Measurements from ENCODE around the gene AVPR2.
A peak's percentile ranks its signal among the peaks of the same experiment; 100 is the strongest.

Gene AVPR2

GRCh38 chrX:153906126-153906917 is 1.8 kb downstream of the AVPR2 start:
- DNase-seq, result no peak
- intact Hi-C loops (cut with DNase I), result no loop called here

- intact Hi-C loops (cut with DNase I), result no loop called here
- no peak for DNase-seq
These were observed 3.0 kb downstream of the AVPR2 start for GRCh38 chrX:153907456-153907855.

DNA sequence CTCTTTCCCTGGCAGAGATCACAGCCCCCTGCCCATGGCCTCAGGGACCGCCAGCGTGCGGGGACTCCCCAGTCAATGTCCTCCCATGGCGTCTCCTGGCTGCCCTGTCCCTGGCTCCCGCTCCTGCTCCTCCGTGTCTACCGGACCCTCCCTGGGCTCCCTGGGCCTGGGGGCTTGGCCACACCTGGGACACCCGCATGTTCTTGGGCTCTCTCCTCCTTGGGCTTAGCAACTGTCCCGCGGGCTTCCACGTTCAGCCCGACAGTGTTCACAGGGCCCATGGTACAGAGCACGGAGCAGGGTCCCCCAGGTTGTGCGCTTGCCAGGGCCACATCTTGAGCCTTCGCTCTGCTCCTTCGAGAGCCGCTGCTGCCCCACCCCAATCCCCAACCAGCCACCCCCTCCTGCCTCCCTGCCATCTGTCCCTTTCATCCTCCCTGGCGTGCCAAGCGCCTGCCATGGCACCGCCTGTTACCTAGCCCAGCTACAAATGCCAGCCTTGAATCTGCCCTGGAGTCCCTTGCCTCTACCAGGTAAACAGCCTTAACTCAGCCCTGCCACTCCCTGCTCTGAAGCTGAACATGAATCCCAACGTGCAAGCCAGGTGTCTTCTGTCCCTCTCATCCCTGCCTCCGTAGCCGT is 3.9 kb downstream of the AVPR2 start:
- intact Hi-C loops (cut with DNase I), result no loop called here
- DNase-seq, result no peak

DNA sequence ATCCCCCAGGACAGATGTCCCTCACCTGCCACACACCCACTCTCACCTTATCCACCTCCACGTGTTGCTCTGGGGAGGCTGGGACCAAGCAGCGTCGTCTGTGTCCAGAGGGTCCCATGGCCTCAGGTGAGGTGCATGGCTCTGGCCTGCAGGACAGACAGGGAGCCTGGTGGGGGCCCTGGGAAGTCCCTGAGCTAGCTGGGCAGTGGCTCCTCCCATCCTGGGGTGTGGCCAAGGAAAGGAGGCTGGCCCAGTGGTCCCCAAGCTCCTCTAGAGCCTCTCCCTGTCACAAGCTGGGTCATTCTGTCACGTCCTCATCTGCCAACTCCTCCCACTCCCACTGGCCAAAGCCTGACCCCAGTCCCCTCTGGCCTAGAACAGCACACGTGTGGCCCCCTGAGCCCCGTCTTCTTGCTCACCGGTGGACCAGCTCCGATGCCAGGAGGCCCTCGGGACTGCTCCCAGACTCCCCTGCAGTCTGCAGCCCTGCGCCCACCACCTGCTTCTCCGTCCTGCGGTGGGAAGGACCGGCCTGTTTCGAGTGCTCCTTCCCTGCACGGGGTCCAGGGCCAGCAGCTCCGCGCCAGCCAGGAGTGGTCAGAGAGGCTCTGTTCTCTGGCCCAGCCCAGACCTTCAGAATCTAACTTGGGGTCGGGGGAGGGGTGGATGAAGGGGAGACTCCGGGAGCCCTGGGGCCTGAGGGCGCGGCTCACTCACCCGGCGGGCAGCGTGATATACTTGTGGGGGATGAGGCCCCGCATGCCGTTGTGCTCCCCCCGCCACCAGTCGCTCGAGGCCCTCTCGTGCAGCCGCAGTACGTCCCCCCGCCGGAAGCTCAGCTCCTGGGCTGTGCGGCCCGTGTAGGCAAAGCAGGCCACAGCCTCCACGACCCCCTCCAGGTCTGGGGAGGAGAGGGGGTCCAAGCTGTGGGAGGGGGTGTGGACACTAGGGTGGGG is 4.8 kb downstream of the AVPR2 start:
- no peak for DNase-seq
- intact Hi-C loops (cut with DNase I), result no loop called here

DNA sequence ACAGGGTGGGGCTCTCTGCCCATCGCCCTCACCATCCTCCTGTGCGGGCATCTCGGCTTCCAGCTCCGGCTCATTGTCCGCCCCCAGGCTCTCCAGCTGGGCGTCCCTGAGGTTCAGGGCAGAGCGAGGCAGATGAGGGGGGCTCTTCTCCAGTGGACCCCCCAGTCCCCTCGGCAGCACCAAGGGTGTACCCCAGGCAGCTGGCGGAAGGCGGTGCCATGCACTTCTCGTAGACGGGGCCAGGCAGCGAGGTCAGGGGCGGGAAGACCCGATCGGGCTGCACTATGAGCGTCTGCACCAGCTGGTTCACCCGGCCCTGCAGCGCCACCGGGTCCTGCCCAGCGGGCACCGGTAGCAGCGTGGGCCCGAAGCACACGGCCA is 5.5 kb downstream of the AVPR2 start:
- DNase-seq, result no peak
- intact Hi-C loops (cut with DNase I), result no loop called here

DNA sequence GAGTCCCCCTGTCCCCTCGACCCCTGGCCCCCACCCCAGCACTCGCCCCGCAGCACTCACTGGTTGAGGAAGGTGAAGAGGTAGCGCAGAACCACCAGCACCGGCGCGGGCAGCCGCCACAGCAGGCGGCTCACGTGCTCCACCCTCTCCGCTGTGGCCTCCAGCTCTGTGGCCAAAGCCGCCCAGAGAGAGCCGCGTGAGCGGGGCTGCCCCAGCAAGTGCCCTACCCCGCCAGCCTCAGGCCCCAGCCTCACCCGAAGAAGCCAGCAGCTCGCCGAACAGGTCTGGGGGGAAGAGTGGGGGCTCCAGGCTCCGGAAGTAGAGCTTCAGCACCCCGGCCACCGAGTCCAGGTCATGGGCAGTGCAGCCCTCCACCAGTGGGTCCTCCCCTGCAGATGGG is 6.0 kb downstream of the AVPR2 start:
- DNase-seq, result no peak
- intact Hi-C loops (cut with DNase I), result no loop called here

GRCh38 chrX:153911798-153912197 is 7.3 kb downstream of the AVPR2 start:
- no peak for DNase-seq

DNA sequence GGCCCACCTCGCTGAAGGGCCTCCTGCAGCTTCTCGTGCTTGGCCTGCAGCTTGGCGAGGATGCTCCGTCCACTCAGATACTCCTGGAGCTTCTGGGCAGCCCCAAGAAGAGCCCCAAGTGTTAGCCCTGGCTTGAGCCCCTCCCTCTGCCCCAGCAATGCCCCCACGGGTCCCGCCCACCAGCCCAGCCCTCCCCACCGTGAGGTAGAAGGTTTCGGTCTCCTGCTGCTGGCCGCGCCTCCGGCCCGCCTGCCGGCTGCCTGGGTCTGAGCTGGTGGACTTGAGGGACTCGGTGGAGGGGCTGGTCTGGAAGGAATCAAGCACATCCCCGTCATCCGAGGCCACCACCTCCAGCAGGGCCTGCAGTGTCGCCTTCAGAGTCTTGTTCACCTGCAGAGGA is 8.7 kb downstream of the AVPR2 start:
- no peak for DNase-seq
- intact Hi-C loops (cut with DNase I), result no loop called here

More at GRCh38 chrX:153911798-153912197, 7.3 kb downstream of the AVPR2 start:
- intact Hi-C loops (cut with DNase I), result no loop called here

DNA sequence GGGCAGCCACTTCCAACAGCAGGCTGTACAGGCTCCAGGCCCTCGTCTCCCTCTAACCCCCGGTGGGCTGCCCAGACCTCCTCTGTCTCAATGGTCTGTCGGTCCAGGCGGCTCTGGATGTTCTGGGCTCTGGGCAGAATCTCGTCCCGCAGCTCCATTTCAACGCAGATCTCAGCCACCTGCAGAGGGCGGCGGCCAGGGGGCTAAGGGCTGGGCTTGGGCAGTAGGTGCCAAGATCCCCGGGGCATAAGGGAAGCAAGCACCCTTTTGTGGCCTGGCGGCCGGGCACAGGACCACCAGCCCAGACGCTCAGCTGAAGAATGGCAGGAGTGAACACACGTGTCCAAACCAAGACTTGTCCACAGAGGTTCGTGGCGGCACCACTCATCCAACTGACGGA is 9.2 kb downstream of the AVPR2 start:
- intact Hi-C loops (cut with DNase I), result no loop called here
- DNase-seq, result no peak

DNA sequence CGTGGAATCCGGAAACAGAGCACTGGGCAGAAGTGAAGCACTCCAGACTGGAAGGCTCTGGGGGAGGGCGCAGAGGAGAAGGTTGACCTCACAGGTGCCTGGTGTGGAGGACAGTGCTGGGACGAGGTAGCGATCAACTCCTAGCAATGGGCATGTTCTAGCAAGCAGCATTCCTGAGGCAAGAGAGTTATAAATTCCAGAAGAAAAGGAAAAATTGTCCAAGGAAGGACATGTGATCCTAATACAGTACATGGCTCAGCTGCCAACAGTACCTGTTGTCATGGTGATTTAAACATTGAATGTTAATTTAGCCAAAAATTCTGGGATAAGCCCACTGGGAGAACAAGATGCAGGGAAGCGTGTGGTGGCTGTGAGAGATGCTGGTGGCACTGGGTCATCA is 13.4 kb downstream of the AVPR2 start:
- intact Hi-C loops (cut with DNase I), result no loop called here
- DNase-seq, result no peak

DNA sequence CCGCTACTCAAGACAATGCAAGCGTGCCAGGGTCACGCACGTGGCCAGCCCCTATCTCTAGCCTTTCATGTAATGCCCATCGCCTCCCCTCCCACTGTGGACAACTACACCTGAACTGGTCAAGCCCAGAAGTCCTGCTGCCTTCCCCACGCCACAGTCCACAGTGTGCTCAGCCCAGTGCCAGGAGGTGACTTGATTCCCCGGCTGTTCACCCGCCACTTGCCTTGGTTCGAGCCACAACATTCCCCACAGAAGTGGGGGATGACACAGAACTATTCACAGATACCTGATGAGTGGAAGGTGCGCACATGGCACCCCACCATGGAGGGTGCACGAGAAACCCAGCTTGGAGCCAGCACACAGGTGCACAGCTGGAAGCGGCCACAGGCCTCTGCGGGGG is 14.8 kb downstream of the AVPR2 start:
- intact Hi-C loops (cut with DNase I), result no loop called here
- no peak for DNase-seq

DNA sequence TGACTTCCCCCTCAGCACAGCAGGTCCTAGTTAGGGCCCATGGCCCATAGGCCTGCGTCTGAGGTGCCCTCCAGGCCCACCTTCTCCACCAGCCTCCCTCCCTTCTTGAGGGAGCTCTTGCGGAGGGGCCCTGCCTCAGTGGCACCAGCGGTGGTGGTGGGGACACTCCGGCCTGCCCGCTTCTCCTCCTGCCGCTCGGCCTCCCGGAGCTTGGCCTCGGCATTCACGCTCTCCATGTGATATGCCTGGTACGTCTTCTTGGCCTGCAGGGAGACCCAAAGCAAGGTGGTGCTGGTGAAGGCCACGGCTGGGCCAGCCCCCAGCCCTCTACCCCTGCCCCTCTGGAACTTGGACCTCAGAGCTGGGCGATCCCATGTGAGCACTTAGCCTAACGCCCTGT is 16.1 kb downstream of the AVPR2 start:
- no peak for DNase-seq
- intact Hi-C loops (cut with DNase I), result no loop called here

- DNase-seq, result no peak
These were observed 16.6 kb downstream of the AVPR2 start for GRCh38 chrX:153921070-153921469.

GRCh38 chrX:153921511-153922446 is 17.3 kb downstream of the AVPR2 start:
- intact Hi-C loops (cut with DNase I), result no loop called here

More at GRCh38 chrX:153921070-153921469, 16.6 kb downstream of the AVPR2 start:
- intact Hi-C loops (cut with DNase I), result no loop called here

GRCh38 chrX:153922932-153923857 is 18.7 kb downstream of the AVPR2 start:
- peak; percentile 53 to 87 (median 72) for DNase-seq

More at GRCh38 chrX:153921511-153922446, 17.3 kb downstream of the AVPR2 start:
- peak in 1 of 42 donors; percentile 28 for DNase-seq

DNA sequence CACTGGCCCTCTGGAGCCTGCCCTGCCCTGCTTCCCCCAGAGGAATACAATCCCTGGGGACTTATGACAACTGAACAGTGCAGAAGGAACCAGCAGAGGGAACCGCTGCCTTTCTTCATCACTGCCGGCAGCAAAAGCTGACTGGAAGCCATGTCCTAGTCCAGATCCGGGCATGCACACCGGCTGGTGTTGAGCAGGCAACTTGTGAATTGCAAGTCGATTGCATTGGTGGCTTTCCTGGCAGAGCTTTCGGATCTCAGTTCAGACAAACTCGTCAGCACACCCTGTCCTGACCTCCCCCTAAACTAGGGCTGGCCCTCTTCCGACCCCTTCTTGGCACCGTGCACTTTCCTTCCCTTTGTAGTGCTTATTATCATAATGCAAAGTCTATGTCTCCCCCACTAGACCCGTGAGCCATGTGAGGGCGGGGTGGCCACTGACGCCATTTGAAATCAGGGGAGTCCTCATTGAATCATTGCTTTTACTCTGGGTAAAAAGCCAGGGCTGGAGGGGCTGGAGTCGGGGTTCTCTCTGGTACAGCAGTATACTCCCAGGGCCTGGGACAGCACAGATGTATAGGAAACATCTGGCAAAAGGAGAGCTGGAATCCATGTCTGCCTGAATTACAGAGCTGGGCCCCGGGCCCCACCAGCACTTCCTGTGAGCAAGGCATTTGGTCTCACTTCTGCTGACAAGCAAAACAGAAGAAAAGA is 19.8 kb downstream of the AVPR2 start:
- DNase-seq, result peak in 30 of 42 donors; percentile 17 to 78 (median 56)
- intact Hi-C loops (cut with DNase I), result no loop called here

More at GRCh38 chrX:153922932-153923857, 18.7 kb downstream of the AVPR2 start:
- intact Hi-C loops (cut with DNase I), result no loop called here

- intact Hi-C loops (cut with DNase I), result no loop called here
- DNase-seq, result no peak
These were observed 20.9 kb downstream of the AVPR2 start for GRCh38 chrX:153925387-153925738.
